Testis (tissue), 2 donors: Measurements from ENCODE around the gene SLC9A6.

ENCODE experiments used
- POLR2A ChIP-seq: fragments of 450-650 bp; IDR thresholded peaks from one replicate; pipeline ENCODE4 v1.6.1; 2017; ENCODE audit warnings: antibody characterized with exemption, mild to moderate bottlenecking, moderate library complexity
- TF ChIP-seq, protein P1 (sequence below), 3 experiments: fragments of 450-650 bp in 2 of 3; fragments of 200-600 bp in 1 of 3; sonication (generic) in 1 of 3; IDR thresholded peaks; one replicate each; pipeline ENCODE4 v1.5.1; 2016 to 2019; ENCODE audit warnings: antibody characterized with exemption in 3 of 3, mild to moderate bottlenecking in 2 of 3, moderate library complexity in 1 of 3

GRCh38 chrX:136064661-136065043 is 79.4 kb downstream of the SLC9A6 start:
- TF ChIP-seq, protein P1, sequence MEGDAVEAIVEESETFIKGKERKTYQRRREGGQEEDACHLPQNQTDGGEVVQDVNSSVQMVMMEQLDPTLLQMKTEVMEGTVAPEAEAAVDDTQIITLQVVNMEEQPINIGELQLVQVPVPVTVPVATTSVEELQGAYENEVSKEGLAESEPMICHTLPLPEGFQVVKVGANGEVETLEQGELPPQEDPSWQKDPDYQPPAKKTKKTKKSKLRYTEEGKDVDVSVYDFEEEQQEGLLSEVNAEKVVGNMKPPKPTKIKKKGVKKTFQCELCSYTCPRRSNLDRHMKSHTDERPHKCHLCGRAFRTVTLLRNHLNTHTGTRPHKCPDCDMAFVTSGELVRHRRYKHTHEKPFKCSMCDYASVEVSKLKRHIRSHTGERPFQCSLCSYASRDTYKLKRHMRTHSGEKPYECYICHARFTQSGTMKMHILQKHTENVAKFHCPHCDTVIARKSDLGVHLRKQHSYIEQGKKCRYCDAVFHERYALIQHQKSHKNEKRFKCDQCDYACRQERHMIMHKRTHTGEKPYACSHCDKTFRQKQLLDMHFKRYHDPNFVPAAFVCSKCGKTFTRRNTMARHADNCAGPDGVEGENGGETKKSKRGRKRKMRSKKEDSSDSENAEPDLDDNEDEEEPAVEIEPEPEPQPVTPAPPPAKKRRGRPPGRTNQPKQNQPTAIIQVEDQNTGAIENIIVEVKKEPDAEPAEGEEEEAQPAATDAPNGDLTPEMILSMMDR (IDR thresholded peaks at IDR 0.05), result no peak
- no peak for TF ChIP-seq POLR2A
